ENCODE data around the gene PCDHGA7.

- no peak for TF ChIP-seq EGR1 (IDR thresholded peaks at IDR 0.05)
- TF ChIP-seq REST (IDR thresholded peaks at IDR 0.05; ENCODE audit: low read depth) = 0 out of 2 replicates have a peak, but pooled peaks have one; percentile 15
Observed at GRCh38 chr5:141422742-141423291, 40.3 kb downstream of the PCDHGA7 start.
